ENCODE measurements around the gene KCNJ1. TPM values are rescaled to one million over a fixed set of nuclear protein-coding genes. Genes with fewer than 3 reads are reported as not detected.

KCNJ1 gene
- total and polyA plus RNA-seq, 12 donors: 0.01 to 0.29 (median 0.13) TPM; not detected in 7

DNA sequence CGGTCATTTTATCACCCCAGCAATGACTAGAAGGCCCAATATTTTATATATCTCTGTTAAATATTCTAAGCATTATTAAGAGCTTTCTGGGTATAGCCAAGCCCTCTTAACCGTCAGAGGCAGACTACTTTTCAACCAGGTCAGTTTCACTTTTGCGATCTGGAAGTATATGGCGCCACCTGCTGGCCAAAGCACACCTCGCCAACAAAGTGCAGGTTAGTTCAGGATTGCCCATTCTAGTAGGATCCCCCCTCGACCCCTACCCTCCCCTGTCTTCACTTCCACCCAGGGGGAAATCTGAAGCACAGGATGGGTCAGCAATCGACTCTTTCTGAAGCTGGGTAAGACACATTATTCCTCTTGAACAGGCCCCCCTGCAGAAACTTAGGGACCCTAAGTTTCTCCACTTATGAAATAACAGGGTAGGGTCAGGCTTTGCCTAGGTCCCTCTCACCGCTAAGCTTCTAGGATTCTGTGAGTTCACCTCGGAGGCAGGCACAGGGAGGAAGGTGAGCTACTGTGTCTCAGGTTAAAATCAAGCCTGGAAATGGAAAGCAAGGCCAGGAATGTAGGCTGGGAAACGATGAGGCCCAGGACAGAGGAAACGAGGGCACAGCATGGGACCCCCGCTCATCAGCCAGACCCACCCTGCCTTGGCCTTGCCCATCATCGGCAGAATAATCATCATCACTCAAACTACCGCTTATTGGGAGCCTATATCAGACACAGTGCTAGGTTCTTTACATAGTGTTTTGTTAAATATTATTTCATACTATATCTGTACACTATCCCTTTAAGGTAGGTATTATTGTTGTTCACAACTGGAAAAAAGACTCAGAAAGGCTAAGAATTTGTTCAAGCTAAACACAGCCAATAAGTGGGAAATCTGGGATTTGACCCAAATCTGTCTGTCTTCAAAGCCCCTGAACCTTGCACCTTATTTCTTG is 35.6 kb downstream of the KCNJ1 start:
- intact Hi-C loops (cut with DNase I): loop anchor here (1.0 to 10.0 kb wide), 20 partner anchors 54 to 674 kb away; partner anchors contain the start of gene FLI1 (in 1 of the 10)
- Histone ChIP-seq H3K4me1 (peaks cover 0 to 55% (median 27%) of the 10 kb centered on the region in 9 donors), H3K27ac (peak overlapping the region in 4 of 10 donors; percentile 28 to 62 (median 46)), H3K36me3 (no peaks in the 10 kb centered on the region), H3K9me3 (no peaks in the 10 kb centered on the region), H3K4me3 (peak overlapping the region in 4 of 10 donors; percentile 11 to 40 (median 32)), H3K27me3 (no peaks in the 10 kb centered on the region)
- ATAC-seq (peak; percentile 69 to 84 (median 77)), DNase-seq (peak; percentile 81 to 85)
- TF ChIP-seq, protein P1, sequence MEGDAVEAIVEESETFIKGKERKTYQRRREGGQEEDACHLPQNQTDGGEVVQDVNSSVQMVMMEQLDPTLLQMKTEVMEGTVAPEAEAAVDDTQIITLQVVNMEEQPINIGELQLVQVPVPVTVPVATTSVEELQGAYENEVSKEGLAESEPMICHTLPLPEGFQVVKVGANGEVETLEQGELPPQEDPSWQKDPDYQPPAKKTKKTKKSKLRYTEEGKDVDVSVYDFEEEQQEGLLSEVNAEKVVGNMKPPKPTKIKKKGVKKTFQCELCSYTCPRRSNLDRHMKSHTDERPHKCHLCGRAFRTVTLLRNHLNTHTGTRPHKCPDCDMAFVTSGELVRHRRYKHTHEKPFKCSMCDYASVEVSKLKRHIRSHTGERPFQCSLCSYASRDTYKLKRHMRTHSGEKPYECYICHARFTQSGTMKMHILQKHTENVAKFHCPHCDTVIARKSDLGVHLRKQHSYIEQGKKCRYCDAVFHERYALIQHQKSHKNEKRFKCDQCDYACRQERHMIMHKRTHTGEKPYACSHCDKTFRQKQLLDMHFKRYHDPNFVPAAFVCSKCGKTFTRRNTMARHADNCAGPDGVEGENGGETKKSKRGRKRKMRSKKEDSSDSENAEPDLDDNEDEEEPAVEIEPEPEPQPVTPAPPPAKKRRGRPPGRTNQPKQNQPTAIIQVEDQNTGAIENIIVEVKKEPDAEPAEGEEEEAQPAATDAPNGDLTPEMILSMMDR (IDR thresholded peaks at IDR 0.05): peak; percentile 88 to 93 (median 91)
- 28 to 35% methylated on average over 14 of the region's 14 CpGs for WGBS, 2 donors

DNA sequence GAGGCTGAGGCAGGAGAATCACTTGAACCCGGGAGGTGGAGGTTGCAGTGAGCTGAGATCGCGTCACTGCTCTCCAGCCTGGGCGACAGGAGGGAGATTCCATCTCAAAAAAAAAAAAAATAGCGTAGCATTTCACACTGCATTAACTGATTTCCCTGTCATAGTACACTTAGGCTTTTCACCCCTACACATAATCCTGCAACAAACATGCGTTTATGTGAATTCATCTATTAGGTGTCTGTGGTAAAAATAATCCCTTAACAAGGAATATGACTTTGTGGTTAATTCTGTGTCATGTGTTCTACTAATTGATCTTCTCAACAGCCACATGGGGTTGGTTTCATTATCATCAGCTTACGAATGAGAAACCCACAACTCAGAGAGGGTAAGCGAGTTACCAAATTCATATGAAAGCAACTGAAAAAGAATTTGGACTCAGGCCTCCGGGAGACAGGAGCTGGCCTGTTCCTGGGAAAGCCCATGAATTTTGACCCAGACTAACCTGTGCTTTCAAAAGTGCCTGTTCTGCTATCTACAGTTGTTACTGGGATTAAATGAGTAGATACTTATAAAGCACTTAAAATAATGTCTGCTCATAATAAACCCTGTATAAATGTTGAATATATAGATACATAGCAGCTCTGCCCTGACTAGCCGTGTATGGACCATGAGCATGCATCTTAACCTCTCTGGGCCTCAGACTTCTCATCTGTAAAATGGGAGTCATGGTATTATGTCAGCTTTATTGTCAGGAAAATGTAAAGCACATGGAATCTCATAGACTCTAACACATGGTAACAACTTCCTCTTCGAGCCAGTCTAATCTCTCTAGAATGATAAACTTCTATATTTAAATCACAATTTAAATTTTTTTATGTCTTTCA is 36.6 kb downstream of the KCNJ1 start:
- TF ChIP-seq, protein P1 (IDR thresholded peaks at IDR 0.05): no peak
- Histone ChIP-seq H3K36me3 (no peaks in the 10 kb centered on the region), H3K27ac (peak overlapping the region in 4 of 10 donors; percentile 28 to 62 (median 46)), H3K4me3 (peak overlapping the region in 4 of 10 donors; percentile 11 to 40 (median 32)), H3K4me1 (peaks cover 0 to 46% (median 19%) of the 10 kb centered on the region in 9 donors), H3K9me3 (no peaks in the 10 kb centered on the region), H3K27me3 (no peaks in the 10 kb centered on the region)
- 85 to 89% methylated on average over 11 of the region's 11 CpGs for WGBS, 2 donors
- intact Hi-C loops (cut with DNase I): loop anchor here (1.0 to 10.0 kb wide), 20 partner anchors 53 to 673 kb away; partner anchors contain the start of gene FLI1 (in 1 of the 10)
- DNase-seq: no peak
- ATAC-seq: peak in 4 of 8 donors; percentile 3 to 17 (median 12)

DNA sequence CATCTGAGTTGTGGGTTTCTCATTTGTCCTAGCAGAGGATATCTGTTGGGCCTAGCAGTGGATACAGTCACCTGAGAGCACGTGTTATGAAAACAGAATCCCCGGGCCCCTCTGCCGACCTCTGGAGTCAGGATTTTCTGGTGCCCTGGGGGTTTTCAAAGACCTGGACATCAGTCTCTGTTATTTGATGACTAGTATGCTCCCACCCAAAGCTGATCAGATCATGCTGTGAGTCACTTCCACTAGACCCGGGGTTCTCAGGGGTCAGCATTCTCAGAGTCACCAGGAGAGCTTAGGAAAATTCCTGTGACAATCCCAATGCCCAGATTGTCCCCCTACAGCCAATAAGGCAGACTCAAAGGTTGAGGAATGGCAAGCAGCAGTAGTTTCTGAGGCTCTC is 38.7 kb downstream of the KCNJ1 start:
- Histone ChIP-seq H3K27ac (no peak overlapping the region), H3K36me3 (no peaks in the 10 kb centered on the region), H3K4me3 (no peak overlapping the region), H3K27me3 (peaks cover 0 to 9% (median 0%) of the 10 kb centered on the region in 7 donors), H3K9me3 (no peaks in the 10 kb centered on the region), H3K4me1 (peaks cover 0 to 39% (median 10%) of the 10 kb centered on the region in 9 donors)
- ATAC-seq (no peak), DNase-seq (no peak)
- 87% methylated on average over 4 of the region's 4 CpGs for WGBS, 2 donors
- intact Hi-C loops (cut with DNase I): loop anchor here in 2 of 10 donors (5.0 to 10.0 kb wide), 3 partner anchors 51 to 544 kb away; no protein-coding TSS in a partner anchor
- TF ChIP-seq, protein P1 (IDR thresholded peaks at IDR 0.05): no peak

All from heart right ventricle (tissue), 16 donors.